Measurements from ENCODE around the gene CDH4.

The CDH4 gene

GRCh38 chr20:61881416-61881815, 629.4 kb downstream of the CDH4 start:
- TF ChIP-seq FOXP2 (optimal IDR thresholded peaks at IDR 0.05; ENCODE audit: borderline replicate concordance, extremely low read depth, extremely low read length, insufficient read depth) = no peak
- no peak for TF ChIP-seq REST (IDR thresholded peaks at IDR 0.05; ENCODE audit: insufficient read depth in 1 of 2, low read depth in 2 of 2, low read length in 2 of 2)
- no peak for TF ChIP-seq POLR2AphosphoS5 (IDR thresholded peaks at IDR 0.05; ENCODE audit: low read depth, low read length)
- no peak for TF ChIP-seq TAF1 (IDR thresholded peaks at IDR 0.05; ENCODE audit: borderline replicate concordance, insufficient read depth, low read length)
- no peak for TF ChIP-seq SIN3A (IDR thresholded peaks at IDR 0.05; ENCODE audit: borderline replicate concordance, insufficient read depth, low read length)

GRCh38 chr20:61881861-61882260, 629.8 kb downstream of the CDH4 start:
- TF ChIP-seq POLR2AphosphoS5 (IDR thresholded peaks at IDR 0.05; ENCODE audit: low read depth, low read length) (no peak), REST (IDR thresholded peaks at IDR 0.05; ENCODE audit: insufficient read depth in 1 of 2, low read depth in 2 of 2, low read length in 2 of 2) (no peak), FOXP2 (optimal IDR thresholded peaks at IDR 0.05; ENCODE audit: borderline replicate concordance, extremely low read depth, extremely low read length, insufficient read depth) (no peak), TAF1 (IDR thresholded peaks at IDR 0.05; ENCODE audit: borderline replicate concordance, insufficient read depth, low read length) (no peak), SIN3A (IDR thresholded peaks at IDR 0.05; ENCODE audit: borderline replicate concordance, insufficient read depth, low read length) (no peak)

- TF ChIP-seq REST (IDR thresholded peaks at IDR 0.05; ENCODE audit: insufficient read depth in 1 of 2, low read depth in 2 of 2, low read length in 2 of 2) = no peak
- TF ChIP-seq FOXP2 (optimal IDR thresholded peaks at IDR 0.05; ENCODE audit: borderline replicate concordance, extremely low read depth, extremely low read length, insufficient read depth) = no peak
- TF ChIP-seq SIN3A (IDR thresholded peaks at IDR 0.05; ENCODE audit: borderline replicate concordance, insufficient read depth, low read length) = no peak
- TF ChIP-seq TAF1 (IDR thresholded peaks at IDR 0.05; ENCODE audit: borderline replicate concordance, insufficient read depth, low read length) = no peak
Measured at GRCh38 chr20:61882716-61883615, 630.9 kb downstream of the CDH4 start.

- TF ChIP-seq POLR2AphosphoS5 (IDR thresholded peaks at IDR 0.05; ENCODE audit: low read depth, low read length) (no peak), TAF1 (IDR thresholded peaks at IDR 0.05; ENCODE audit: borderline replicate concordance, insufficient read depth, low read length) (no peak)
Measured at GRCh38 chr20:61883857-61884393, 631.9 kb downstream of the CDH4 start.

GRCh38 chr20:61884571-61885389, 632.7 kb downstream of the CDH4 start:
- TF ChIP-seq TAF1 (IDR thresholded peaks at IDR 0.05; ENCODE audit: borderline replicate concordance, insufficient read depth, low read length) (no peak), FOXP2 (optimal IDR thresholded peaks at IDR 0.05; ENCODE audit: borderline replicate concordance, extremely low read depth, extremely low read length, insufficient read depth) (no peak), POLR2AphosphoS5 (IDR thresholded peaks at IDR 0.05; ENCODE audit: low read depth, low read length) (no peak)

All from PFSK-1 (cell line).